Endodermal cell (in vitro differentiated cells): ENCODE results near the gene POU2F3. TPM values are rescaled to one million over a fixed set of nuclear protein-coding genes. Genes with fewer than 3 reads are reported as not detected.

Source experiments
- DNase-seq: peaks from one replicate; pipeline ENCODE4 v3.0.0-alpha.2; 2017
- H3K27ac ChIP-seq: 2 replicates; pipeline ENCODE4 v1.5.1; 2013; ENCODE audit warnings: mild to moderate bottlenecking, low read depth, low read length, moderate library complexity
- H3K27me3 ChIP-seq: 2 replicates; pipeline ENCODE4 v1.6.1; 2013; ENCODE audit warnings: mild to moderate bottlenecking, low read length, moderate library complexity; ENCODE audit not compliant: insufficient read depth, control insufficient read depth, poor library complexity, severe bottlenecking
- H3K36me3 ChIP-seq: 2 replicates; pipeline ENCODE4 v1.7.0; 2013; ENCODE audit warnings: mild to moderate bottlenecking, low read length, moderate library complexity; ENCODE audit not compliant: control insufficient read depth, insufficient read depth
- H3K4me1 ChIP-seq: one replicate; pipeline ENCODE4 v1.7.0; 2013; ENCODE audit warnings: low read length; ENCODE audit not compliant: control insufficient read depth, insufficient read depth
- H3K4me3 ChIP-seq: 2 replicates; pipeline ENCODE4 v1.5.1; 2013; ENCODE audit warnings: mild to moderate bottlenecking, low read length, moderate library complexity
- H3K9ac ChIP-seq: 2 replicates; pipeline ENCODE4 v1.6.1; 2013; ENCODE audit warnings: mild to moderate bottlenecking, low read length, moderate library complexity; ENCODE audit not compliant: poor library complexity, severe bottlenecking; ENCODE audit errors: extremely low read depth
- H3K9me3 ChIP-seq: 2 replicates; pipeline ENCODE4 v1.6.1; 2013; ENCODE audit warnings: mild to moderate bottlenecking, low read length, moderate library complexity; ENCODE audit not compliant: control insufficient read depth
- H3K27ac Mint-ChIP-seq: 2 replicates; pipeline ENCODE4 v1.8.0; 2020; ENCODE audit warnings: mixed read lengths
- H3K27me3 Mint-ChIP-seq: 2 replicates; pipeline ENCODE4 v1.8.0; 2021; ENCODE audit warnings: mild to moderate bottlenecking, mixed read lengths; ENCODE audit not compliant: insufficient read depth
- H3K36me3 Mint-ChIP-seq: 2 replicates; pipeline ENCODE4 v1.8.0; 2020; ENCODE audit warnings: low read depth, mixed read lengths
- H3K4me1 Mint-ChIP-seq: 2 replicates; pipeline ENCODE4 v1.8.0; 2020; ENCODE audit warnings: mixed read lengths
- H3K4me3 Mint-ChIP-seq: 2 replicates; pipeline ENCODE4 v1.8.0; 2020; ENCODE audit warnings: mild to moderate bottlenecking, moderate library complexity, mixed read lengths
- H3K9me3 Mint-ChIP-seq: 2 replicates; pipeline ENCODE4 v1.8.0; 2020; ENCODE audit warnings: mild to moderate bottlenecking, mixed read lengths
- WGBS, 2 experiments: methylation state at CpG; one replicate each; pipeline versions ENCODE4 v1.1.5 to v1.1.7; 2013; ENCODE audit warnings: missing lambda C conversion rate in 2 of 2, mixed read lengths in 1 of 2; ENCODE audit not compliant: insufficient coverage in 1 of 2, insufficient read length in 1 of 2; 5-methylcytosine and 5-hydroxymethylcytosine counted together
- total RNA-seq, 2 donors: library from RNA; stranded (reverse); fragmentation: NEBNext Ultra II Directional in 1 of 2; extraction: Animal tissue kit (Norgen Biotek cat#: 25700) in 1 of 2; gene quantifications; 2 replicates in 1 of 2; 3 replicates in 1 of 2; pipeline ENCODE4 v1.2.1, GENCODE V29; 2021
- TF ChIP-seq, protein P1 (sequence below): fragments of 200-600 bp; sonication (generic); conservative IDR thresholded peaks from 2 replicates; pipeline ENCODE4 v1.5.0; 2021; ENCODE audit warnings: antibody characterized with exemption, mild to moderate bottlenecking

Gene POU2F3
- total RNA-seq, 2 donors from 2014 or later, result 0.46 TPM; not detected in 1

DNA sequence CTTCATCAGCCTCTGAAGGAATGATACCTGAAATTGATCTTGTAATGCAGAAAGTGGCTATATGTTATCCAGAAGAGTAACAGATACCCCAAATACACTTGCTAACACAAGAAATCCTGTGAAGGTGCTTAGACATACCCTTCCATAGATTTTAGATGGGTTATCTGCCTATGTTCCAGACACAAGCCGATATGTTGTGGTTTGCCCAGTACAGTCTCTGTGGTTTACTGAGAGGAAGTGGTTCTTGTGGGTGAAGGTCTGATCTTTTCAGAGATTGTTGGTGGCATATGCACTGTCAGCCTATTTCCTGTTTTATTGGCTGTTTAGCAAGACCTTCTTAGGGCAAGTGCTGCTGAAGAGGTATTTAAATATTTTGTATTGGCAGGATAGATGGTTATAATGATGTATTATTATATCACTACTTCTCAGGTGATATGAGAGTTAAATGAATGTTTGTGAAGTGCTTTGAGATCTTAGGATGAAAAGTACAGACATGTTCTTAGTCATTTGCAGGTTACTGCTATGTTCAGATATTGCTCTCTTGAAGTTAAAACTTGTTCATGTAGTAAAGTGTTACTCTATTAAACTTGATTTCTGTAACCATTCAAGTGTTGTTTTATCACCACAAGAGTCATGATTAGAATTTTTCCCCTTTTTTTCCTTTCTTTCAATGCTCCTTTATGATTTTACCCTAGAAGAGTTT lies 104.5 kb downstream of the POU2F3 start:
- TF ChIP-seq, protein P1, sequence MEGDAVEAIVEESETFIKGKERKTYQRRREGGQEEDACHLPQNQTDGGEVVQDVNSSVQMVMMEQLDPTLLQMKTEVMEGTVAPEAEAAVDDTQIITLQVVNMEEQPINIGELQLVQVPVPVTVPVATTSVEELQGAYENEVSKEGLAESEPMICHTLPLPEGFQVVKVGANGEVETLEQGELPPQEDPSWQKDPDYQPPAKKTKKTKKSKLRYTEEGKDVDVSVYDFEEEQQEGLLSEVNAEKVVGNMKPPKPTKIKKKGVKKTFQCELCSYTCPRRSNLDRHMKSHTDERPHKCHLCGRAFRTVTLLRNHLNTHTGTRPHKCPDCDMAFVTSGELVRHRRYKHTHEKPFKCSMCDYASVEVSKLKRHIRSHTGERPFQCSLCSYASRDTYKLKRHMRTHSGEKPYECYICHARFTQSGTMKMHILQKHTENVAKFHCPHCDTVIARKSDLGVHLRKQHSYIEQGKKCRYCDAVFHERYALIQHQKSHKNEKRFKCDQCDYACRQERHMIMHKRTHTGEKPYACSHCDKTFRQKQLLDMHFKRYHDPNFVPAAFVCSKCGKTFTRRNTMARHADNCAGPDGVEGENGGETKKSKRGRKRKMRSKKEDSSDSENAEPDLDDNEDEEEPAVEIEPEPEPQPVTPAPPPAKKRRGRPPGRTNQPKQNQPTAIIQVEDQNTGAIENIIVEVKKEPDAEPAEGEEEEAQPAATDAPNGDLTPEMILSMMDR, result no peak
- Histone ChIP-seq H3K27me3 (no peaks in the 10 kb centered on the region), H3K9me3 (no peaks in the 10 kb centered on the region), H3K4me3 (no peak overlapping the region), H3K27ac (no peak overlapping the region), H3K9ac (no peak overlapping the region), H3K4me1 (peaks cover 3% of the 10 kb centered on the region), H3K36me3 (no peaks in the 10 kb centered on the region)
- 95% methylated on average over 1 of the region's 1 CpG; no CpG with 5 or more reads in 1 of the 2 experiments for whole genome bisulfite sequencing, 2 experiments
- no peak for DNase-seq
- H3K27me3 Mint-ChIP-seq, result no peaks in the 10 kb centered on the region
- no peaks in the 10 kb centered on the region for H3K9me3 Mint-ChIP-seq
- H3K36me3 Mint-ChIP-seq, result no peaks in the 10 kb centered on the region
- H3K27ac Mint-ChIP-seq, result no peak overlapping the region
- peaks cover 36% of the 10 kb centered on the region for H3K4me1 Mint-ChIP-seq
- H3K4me3 Mint-ChIP-seq, result no peak overlapping the region

DNA sequence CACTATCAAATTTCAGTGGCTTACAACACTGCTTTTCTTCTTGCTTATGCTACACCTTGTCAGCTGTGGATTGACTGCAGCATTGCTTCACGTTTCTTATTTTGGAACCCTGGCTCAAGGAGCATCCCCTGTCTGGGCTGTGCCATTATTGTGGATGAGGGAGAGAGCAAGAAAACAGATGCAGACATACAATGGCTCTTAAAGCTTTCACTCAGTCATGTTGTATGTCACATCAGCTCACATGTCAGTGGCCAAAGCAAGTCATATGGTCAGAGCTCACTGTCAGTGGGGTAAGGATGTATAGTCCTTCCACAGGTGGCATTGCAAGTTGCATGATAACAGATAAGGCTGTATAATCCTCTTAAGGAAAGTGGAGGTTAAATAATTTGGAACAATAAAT lies 106.3 kb downstream of the POU2F3 start:
- H3K4me1 Mint-ChIP-seq, result peaks cover 28% of the 10 kb centered on the region
- 84% methylated on average over 1 of the region's 1 CpG; no CpG with 5 or more reads in 1 of the 2 experiments for WGBS, 2 experiments
- no peaks in the 10 kb centered on the region for H3K27me3 ChIP-seq
- no peaks in the 10 kb centered on the region for H3K27me3 Mint-ChIP-seq
- H3K36me3 ChIP-seq, result no peaks in the 10 kb centered on the region
- H3K36me3 Mint-ChIP-seq, result peaks cover 2% of the 10 kb centered on the region
- H3K9me3 ChIP-seq, result no peaks in the 10 kb centered on the region
- no peaks in the 10 kb centered on the region for H3K4me1 ChIP-seq
- H3K27ac Mint-ChIP-seq, result no peak overlapping the region
- H3K4me3 Mint-ChIP-seq, result no peak overlapping the region
- H3K9me3 Mint-ChIP-seq, result no peaks in the 10 kb centered on the region
- no peak overlapping the region for H3K9ac ChIP-seq
- no peak for DNase-seq
- TF ChIP-seq, protein P1, result no peak
- no peak overlapping the region for H3K4me3 ChIP-seq
- H3K27ac ChIP-seq, result no peak overlapping the region

DNA sequence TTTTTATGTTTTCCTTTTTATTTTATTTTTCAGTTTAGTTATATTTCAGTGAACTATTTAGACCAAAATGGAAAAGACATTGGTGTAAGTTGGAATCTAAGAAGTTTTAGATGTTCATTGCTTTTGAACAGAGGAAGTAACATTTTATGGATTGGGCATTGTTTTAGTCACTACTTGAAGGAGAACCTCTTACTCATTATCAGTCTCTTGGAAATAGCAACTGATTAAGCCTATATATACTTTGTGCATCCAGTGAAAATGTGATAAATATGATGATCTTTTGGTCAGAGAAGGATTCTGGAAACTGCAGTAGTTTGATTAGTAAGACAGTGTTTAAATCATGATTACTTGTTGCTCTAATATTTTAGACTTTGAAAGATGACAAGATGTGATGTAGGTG lies 110.7 kb downstream of the POU2F3 start:
- Histone ChIP-seq H3K27me3 (no peaks in the 10 kb centered on the region), H3K4me3 (no peak overlapping the region), H3K4me1 (no peaks in the 10 kb centered on the region), H3K9ac (no peak overlapping the region), H3K36me3 (no peaks in the 10 kb centered on the region), H3K9me3 (no peaks in the 10 kb centered on the region), H3K27ac (no peak overlapping the region)
- H3K4me1 Mint-ChIP-seq, result peaks cover 26% of the 10 kb centered on the region
- H3K9me3 Mint-ChIP-seq, result no peaks in the 10 kb centered on the region
- no peaks in the 10 kb centered on the region for H3K27me3 Mint-ChIP-seq
- TF ChIP-seq, protein P1, result no peak
- DNase-seq, result no peak
- H3K27ac Mint-ChIP-seq, result no peak overlapping the region
- no peak overlapping the region for H3K4me3 Mint-ChIP-seq
- peaks cover 2% of the 10 kb centered on the region for H3K36me3 Mint-ChIP-seq
